ENCODE results near the gene CDC25B. TPM values are rescaled to one million over a fixed set of nuclear protein-coding genes. Genes with fewer than 3 reads are reported as not detected.

CDC25B gene
- total RNA-seq, 1 experiment from 2014 or later = 223 TPM

GRCh38 chr20:3804254-3804751 is 8.2 kb downstream of the CDC25B start:
- no peak for TF ChIP-seq EGR1 (IDR thresholded peaks at IDR 0.05; ENCODE audit: low read depth)
- no peak for TF ChIP-seq RAD21 (IDR thresholded peaks at IDR 0.05; ENCODE audit: low read depth)
- TF ChIP-seq SIN3A (IDR thresholded peaks at IDR 0.05; ENCODE audit: low read depth) = no peak
- H3K9me2 ChIP-seq (ENCODE audit: insufficient read depth) = no peaks in the 10 kb centered on the region
- H3K79me2 ChIP-seq (ENCODE audit: insufficient read depth, low read length) = peaks cover 38% of the 10 kb centered on the region
- intact Hi-C loops (cut with micrococcal nuclease) = no loop called here
- no peaks in the 10 kb centered on the region for H4K20me1 ChIP-seq (ENCODE audit: insufficient read depth)
- H3K27me3 ChIP-seq (ENCODE audit: insufficient read depth, low read length) = no peaks in the 10 kb centered on the region
- RAD21 ChIA-PET (ENCODE audit: low non-redundant PET in 1 of 2, low total read pairs in 2 of 2, uncharacterized antibody in 2 of 2, unreplicated experiment in 2 of 2) = no interaction called here
- peaks cover 23 to 61% of the 10 kb centered on the region in 2 experiments for H3K36me3 ChIP-seq (ENCODE audit: control insufficient read depth in 1 of 2, insufficient read depth in 2 of 2, low read length in 2 of 2)
- no peak overlapping the region for H3K9ac ChIP-seq (ENCODE audit: low read length)
- POLR2A ChIA-PET = interaction anchor here (0.6 kb wide), 1 partner anchor 10 kb away, joined by 3 read pairs; no protein-coding TSS in a partner anchor
- no peak overlapping the region for H2AFZ ChIP-seq (ENCODE audit: low read depth, low read length, poor library complexity, severe bottlenecking)
- H3K27ac ChIP-seq (ENCODE audit: low read depth, low read length) = peak overlapping the region; percentile 100
- peaks cover 49 to 79% of the 10 kb centered on the region in 2 experiments for H3K4me1 ChIP-seq (ENCODE audit: control insufficient read depth in 1 of 2, insufficient read depth in 2 of 2, low read length in 2 of 2)
- no peak for DNase-seq (ENCODE audit: low read depth, low spot score)
- H3K9me3 ChIP-seq (ENCODE audit: control insufficient read depth in 1 of 2, insufficient read depth in 1 of 2, low read depth in 1 of 2, low read length in 2 of 2) = no peaks in the 10 kb centered on the region
- no peak overlapping the region for H3K4me3 ChIP-seq (replicated peaks in 1 of 2; ENCODE audit: low read depth in 1 of 2, low read length in 2 of 2)
- no TSS peak for BruUV-seq (replicated peaks)
- no peak for ATAC-seq
- CTCF ChIA-PET = interaction anchor here (1.6 kb wide), 1 partner anchor 8 kb away, joined by 5 read pairs; the partner anchor contains the start of gene CDC25B
- H3K4me2 ChIP-seq (ENCODE audit: low read length) = no peak overlapping the region

- no peak overlapping the region for H3K4me3 ChIP-seq (replicated peaks in 1 of 2; ENCODE audit: low read depth in 1 of 2, low read length in 2 of 2)
- ChIA-PET POLR2A (no interaction called here), RAD21 (ENCODE audit: low non-redundant PET in 1 of 2, low total read pairs in 2 of 2, uncharacterized antibody in 2 of 2, unreplicated experiment in 2 of 2) (no interaction called here), CTCF (interaction anchor here (1.6 kb wide), 1 partner anchor 9 kb away, joined by 5 read pairs; the partner anchor contains the start of gene CDC25B)
- BruUV-seq (replicated peaks) = no TSS peak
- peaks cover 20 to 56% of the 10 kb centered on the region in 2 experiments; a peak in 3 of 4 replicates for H3K36me3 ChIP-seq (ENCODE audit: control insufficient read depth in 1 of 2, insufficient read depth in 2 of 2, low read length in 2 of 2)
- peak overlapping the region; percentile 65; the same call in 1 of the 2 replicates for H3K4me2 ChIP-seq (ENCODE audit: low read length)
- intact Hi-C loops (cut with micrococcal nuclease) = no loop called here
- H3K9me3 ChIP-seq (ENCODE audit: control insufficient read depth in 1 of 2, insufficient read depth in 1 of 2, low read depth in 1 of 2, low read length in 2 of 2) = no peaks in the 10 kb centered on the region
- no peak for TF ChIP-seq ZBTB33 (IDR thresholded peaks at IDR 0.05; ENCODE audit: extremely low read depth, insufficient replicate concordance, low read length)
- TF ChIP-seq CTCF (IDR thresholded peaks at IDR 0.05 in 2 of 3, conservative IDR thresholded peaks at IDR 0.05 in 1 of 3; ENCODE audit: borderline replicate concordance in 1 of 3, insufficient read depth in 1 of 3, low read depth in 2 of 3, low read length in 2 of 3) = no peak
- TF ChIP-seq JUND (IDR thresholded peaks at IDR 0.05) = no peak
- no peak for TF ChIP-seq CBX3 (IDR thresholded peaks at IDR 0.05; ENCODE audit: low read depth)
- no peak for TF ChIP-seq RAD21 (IDR thresholded peaks at IDR 0.05; ENCODE audit: low read depth)
- no peak overlapping the region for H2AFZ ChIP-seq (ENCODE audit: low read depth, low read length, poor library complexity, severe bottlenecking)
- DNase-seq (ENCODE audit: low read depth, low spot score) (no peak), ATAC-seq (no peak)
- H3K9me2 ChIP-seq (ENCODE audit: insufficient read depth) = no peaks in the 10 kb centered on the region
- H3K9ac ChIP-seq (ENCODE audit: low read length) = peak overlapping the region; percentile 71; the same call in 1 of the 2 replicates
- H3K79me2 ChIP-seq (ENCODE audit: insufficient read depth, low read length) = peaks cover 33% of the 10 kb centered on the region
- H3K4me1 ChIP-seq (ENCODE audit: control insufficient read depth in 1 of 2, insufficient read depth in 2 of 2, low read length in 2 of 2) = peaks cover 47 to 76% of the 10 kb centered on the region in 2 experiments
- no peaks in the 10 kb centered on the region for H4K20me1 ChIP-seq (ENCODE audit: insufficient read depth)
- H3K27ac ChIP-seq (ENCODE audit: low read depth, low read length) = peak overlapping the region; percentile 100
- H3K27me3 ChIP-seq (ENCODE audit: insufficient read depth, low read length) = no peaks in the 10 kb centered on the region
Observed at GRCh38 chr20:3804781-3805180, 8.7 kb downstream of the CDC25B start.

Measured in HCT116 (cell line).